ENCODE measurements around the gene ADAM12. TPM values are rescaled to one million over a fixed set of nuclear protein-coding genes. Genes with fewer than 3 reads are reported as not detected.

The ADAM12 gene
- total RNA-seq, 4 donors from 2014 or later = under 0.01 to 1.3 (median 1.0) TPM

GRCh38 chr10:126156503-126156902, 231.8 kb downstream of the ADAM12 start:
- Histone ChIP-seq H3K4me3 (no peak overlapping the region), H3K27me3 (peaks cover 0 to 8% (median 0%) of the 10 kb centered on the region in 4 donors), H3K27ac (replicated peaks in 1 of 4) (no peak overlapping the region), H3K9me3 (peaks cover 0 to under 1% (median 0%) of the 10 kb centered on the region in 4 donors), H3K36me3 (no peaks in the 10 kb centered on the region), H3K4me1 (no peaks in the 10 kb centered on the region)
- no peak for TF ChIP-seq EP300 (IDR thresholded peaks at IDR 0.05)
- intact Hi-C loops (cut with DNase I) = no loop called here
- no peak for DNase-seq (ENCODE audit: extremely low spot score)
- WGBS = 87% methylated on average over 6 of the region's 6 CpGs

GRCh38 chr10:126156012-126156411, 232.3 kb downstream of the ADAM12 start:
- WGBS = 74% methylated on average over 7 of the region's 7 CpGs

GRCh38 chr10:126155528-126155927, 232.7 kb downstream of the ADAM12 start:
- WGBS = 41% methylated on average over 3 of the region's 3 CpGs
- Histone ChIP-seq H3K36me3 (no peaks in the 10 kb centered on the region), H3K4me3 (no peak overlapping the region), H3K27me3 (peaks cover 0 to 8% (median 0%) of the 10 kb centered on the region in 4 donors), H3K9me3 (peaks cover 0 to 10% (median 5%) of the 10 kb centered on the region in 4 donors), H3K27ac (replicated peaks in 1 of 4) (no peak overlapping the region), H3K4me1 (no peaks in the 10 kb centered on the region)
- no peak for TF ChIP-seq CTCF (IDR thresholded peaks at IDR 0.05)
- TF ChIP-seq EP300 (IDR thresholded peaks at IDR 0.05) = no peak
- TF ChIP-seq POLR2AphosphoS5 (IDR thresholded peaks at IDR 0.05) = no peak
- no peak for TF ChIP-seq POLR2A (IDR thresholded peaks at IDR 0.05; ENCODE audit: low read depth)
- DNase-seq (ENCODE audit: extremely low spot score) = no peak
- intact Hi-C loops (cut with DNase I) = no loop called here

More at GRCh38 chr10:126156012-126156411, 232.3 kb downstream of the ADAM12 start:
- H3K4me1 ChIP-seq = no peaks in the 10 kb centered on the region
- no peak overlapping the region for H3K27ac ChIP-seq (replicated peaks in 1 of 4)
- no peaks in the 10 kb centered on the region for H3K36me3 ChIP-seq
- TF ChIP-seq POLR2A (IDR thresholded peaks at IDR 0.05; ENCODE audit: low read depth) (no peak), EP300 (IDR thresholded peaks at IDR 0.05) (no peak), CTCF (IDR thresholded peaks at IDR 0.05) (no peak), POLR2AphosphoS5 (IDR thresholded peaks at IDR 0.05) (no peak)
- H3K4me3 ChIP-seq = no peak overlapping the region
- H3K9me3 ChIP-seq = peaks cover 0 to 5% (median 2%) of the 10 kb centered on the region in 4 donors
- peaks cover 0 to 8% (median 0%) of the 10 kb centered on the region in 4 donors for H3K27me3 ChIP-seq
- no peak for DNase-seq (ENCODE audit: extremely low spot score)
- intact Hi-C loops (cut with DNase I) = no loop called here

GRCh38 chr10:126153711-126154628, 234.3 kb downstream of the ADAM12 start:
- no peak for TF ChIP-seq EP300 (IDR thresholded peaks at IDR 0.05)
- no peaks in the 10 kb centered on the region for H3K4me1 ChIP-seq
- intact Hi-C loops (cut with DNase I) = no loop called here
- 49% methylated on average over 2 of the region's 2 CpGs for WGBS
- peaks cover 0 to 8% (median 0%) of the 10 kb centered on the region in 4 donors for H3K27me3 ChIP-seq
- DNase-seq (ENCODE audit: extremely low spot score) = no peak
- no peak overlapping the region for H3K4me3 ChIP-seq
- H3K36me3 ChIP-seq = no peaks in the 10 kb centered on the region
- no peak overlapping the region for H3K27ac ChIP-seq (replicated peaks in 1 of 4)
- H3K9me3 ChIP-seq = peaks cover 0 to 17% (median 5%) of the 10 kb centered on the region in 4 donors

- H3K27me3 ChIP-seq = no peaks in the 10 kb centered on the region
- TF ChIP-seq EP300 (IDR thresholded peaks at IDR 0.05) (no peak), POLR2AphosphoS5 (IDR thresholded peaks at IDR 0.05) (no peak), POLR2A (IDR thresholded peaks at IDR 0.05; ENCODE audit: low read depth) (no peak), CTCF (IDR thresholded peaks at IDR 0.05) (no peak)
- H3K4me1 ChIP-seq = peaks cover 0 to 6% (median 0%) of the 10 kb centered on the region in 4 donors
- H3K4me3 ChIP-seq = no peak overlapping the region
- DNase-seq (ENCODE audit: extremely low spot score) = no peak
- 51% methylated on average over 7 of the region's 7 CpGs for WGBS
- no peaks in the 10 kb centered on the region for H3K36me3 ChIP-seq
- H3K27ac ChIP-seq (replicated peaks in 1 of 4) = no peak overlapping the region
- peaks cover 0 to 17% (median 5%) of the 10 kb centered on the region in 4 donors for H3K9me3 ChIP-seq
- intact Hi-C loops (cut with DNase I) = no loop called here
Measured at GRCh38 chr10:126147866-126148587, 240.2 kb downstream of the ADAM12 start.
